Glomerular visceral epithelial cell (primary cell): ENCODE measurements around the gene RPP25L.

Source experiments
- DNase-seq: peaks from one replicate; pipeline ENCODE4 v3.0.0-alpha.2; 2016; ENCODE audit errors: extremely low spot score

The RPP25L gene

GRCh38 chr9:34568774-34569173, 43.1 kb downstream of the RPP25L start:
- no peak for DNase-seq

DNA sequence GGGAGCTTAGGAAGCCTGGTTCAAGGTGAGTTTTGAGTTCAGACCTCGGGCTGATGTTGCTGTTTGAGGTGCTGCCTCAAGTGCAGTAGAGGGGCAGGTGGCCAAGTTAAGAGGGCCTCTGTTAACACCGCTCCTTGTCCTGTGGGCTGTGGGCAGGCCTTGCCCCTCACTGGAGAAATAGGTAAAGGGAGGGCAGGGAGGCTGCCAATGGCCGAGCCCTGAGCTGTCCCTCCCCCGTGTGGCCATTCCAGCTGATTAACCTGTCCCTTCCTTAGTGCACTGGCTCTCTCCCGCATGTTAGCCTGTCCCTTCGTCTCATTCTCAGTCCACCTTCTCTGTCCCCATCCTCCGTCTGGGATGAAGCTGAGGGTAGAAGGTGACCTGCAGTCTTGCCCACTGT, 43.8 kb downstream of the RPP25L start:
- DNase-seq: no peak

GRCh38 chr9:34566972-34567371, 44.9 kb downstream of the RPP25L start:
- no peak for DNase-seq

- DNase-seq: no peak
These were observed 45.6 kb downstream of the RPP25L start for GRCh38 chr9:34566322-34566721.

DNA sequence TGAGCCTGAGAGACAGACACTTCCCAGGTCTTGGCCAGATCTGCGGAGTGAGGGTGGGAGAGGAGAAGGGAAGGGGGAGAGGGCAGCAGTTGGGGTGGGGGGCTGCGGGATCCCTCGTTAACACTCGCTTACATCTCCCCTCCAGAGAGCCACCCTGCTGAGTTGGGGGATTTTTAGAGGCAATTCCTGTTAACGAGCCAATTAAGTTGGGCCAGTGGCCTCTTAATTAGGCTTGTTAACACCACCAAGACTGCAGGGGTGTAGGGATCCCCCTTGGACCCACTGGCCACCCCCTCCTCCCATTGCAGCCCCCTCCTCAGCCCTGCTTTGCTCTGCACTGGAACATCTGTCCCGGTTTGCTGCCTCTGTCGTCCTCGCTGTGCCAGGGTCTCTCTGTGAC, 46.0 kb downstream of the RPP25L start:
- DNase-seq: no peak

GRCh38 chr9:34564617-34565016, 47.3 kb downstream of the RPP25L start:
- no peak for DNase-seq

GRCh38 chr9:34563262-34563661, 48.6 kb downstream of the RPP25L start:
- DNase-seq: no peak

- no peak for DNase-seq
These were observed 49.7 kb downstream of the RPP25L start for GRCh38 chr9:34562135-34562745.

DNA sequence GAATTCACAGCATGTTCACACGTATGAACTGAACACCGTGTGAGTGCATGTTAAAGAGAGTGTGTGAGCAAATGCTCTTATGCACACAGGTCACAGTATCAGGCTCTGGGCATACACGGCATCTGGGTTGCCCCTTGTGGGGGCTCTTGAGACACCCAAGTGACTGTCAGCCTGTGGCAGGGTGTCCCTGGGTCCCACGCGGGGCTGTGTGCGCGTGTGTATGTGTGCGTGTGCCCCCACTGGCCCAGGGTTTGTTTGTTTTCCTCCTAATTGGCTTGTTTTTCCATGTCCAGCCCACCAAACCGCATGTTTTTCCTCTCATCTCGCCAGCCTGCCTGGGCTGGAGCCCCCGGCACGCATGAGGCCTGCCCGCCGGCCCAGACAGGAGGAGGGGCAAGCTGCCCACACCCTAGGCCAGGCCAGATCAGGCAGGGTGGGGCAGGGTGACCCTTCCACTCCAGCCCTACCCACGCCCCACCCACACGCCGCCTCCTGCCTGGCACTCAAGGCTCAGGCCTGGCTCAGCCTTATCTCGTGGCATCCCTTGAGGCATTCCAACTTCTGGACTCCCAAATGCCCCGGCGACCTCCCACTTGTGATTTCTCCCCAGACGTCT, 51.2 kb downstream of the RPP25L start:
- DNase-seq: no peak
